IMR-90 (cell line): Measurements from ENCODE around the gene IRAK2. TPM values are rescaled to one million over a fixed set of nuclear protein-coding genes. Genes with fewer than 3 reads are reported as not detected.

ENCODE experiments used
- ATAC-seq: fragments of 200-7000 bp; cut with Tn5 transposase; 2 replicates; pipeline ENCODE4 v1.9.1; 2020; ENCODE audit warnings: low read depth, mild to moderate bottlenecking, moderate library complexity
- BruUV-seq: library from RNA; stranded (reverse); fragments of 400-500 nt; replicated peaks from 2 replicates; lab custom pipeline; 2021; lab: Mats Ljungman, UMichigan
- CTCF ChIA-PET: fragments of 300-600 bp; formaldehyde crosslinking; extraction: SDS; loops from one replicate; lab custom pipeline; 2021; ENCODE audit warnings: antibody characterized with exemption; lab: Yijun Ruan, JAX
- POLR2A ChIA-PET: fragments of 300-600 bp; sonication (Branson Sonifier 250); formaldehyde crosslinking; loops from one replicate; lab custom pipeline; 2022; ENCODE audit warnings: antibody characterized with exemption; ENCODE audit not compliant: unreplicated experiment; lab: Charles Lee
- DNase-seq: peaks from one replicate; pipeline ENCODE4 v3.0.0; 2013
- H2AFZ ChIP-seq: replicated peaks from 2 replicates; pipeline ENCODE3; 2013; ENCODE audit warnings: low read length, mild to moderate bottlenecking; ENCODE audit not compliant: poor library complexity
- H2AK5ac ChIP-seq: 2 replicates; pipeline ENCODE4 v1.6.1; 2013; ENCODE audit warnings: low read depth, low read length, inconsistent platforms
- H2AK9ac ChIP-seq: replicated peaks from 2 replicates; pipeline ENCODE3; 2013; ENCODE audit warnings: mild to moderate bottlenecking, low read depth, low read length, moderate library complexity; ENCODE audit not compliant: poor library complexity
- H2BK120ac ChIP-seq: 2 replicates; pipeline ENCODE4 v1.6.1; 2013; ENCODE audit warnings: low read depth, low read length, inconsistent platforms
- H2BK15ac ChIP-seq: 3 replicates; pipeline ENCODE4 v1.6.1; 2013; ENCODE audit warnings: low read depth, low read length, inconsistent platforms
- H2BK20ac ChIP-seq: 2 replicates; pipeline ENCODE4 v1.6.1; 2013; ENCODE audit warnings: low read depth, mild to moderate bottlenecking, inconsistent platforms, low read length, moderate library complexity
- H2BK5ac ChIP-seq: 2 replicates; pipeline ENCODE4 v1.6.1; 2013; ENCODE audit warnings: mild to moderate bottlenecking, low read depth, low read length, inconsistent platforms; ENCODE audit not compliant: poor library complexity, severe bottlenecking
- H3K14ac ChIP-seq: replicated peaks from 2 replicates; pipeline ENCODE4 v1.6.1; 2013; ENCODE audit warnings: low read depth, low read length, inconsistent platforms
- H3K18ac ChIP-seq: 2 replicates; pipeline ENCODE4 v1.6.1; 2013; ENCODE audit warnings: low read depth, low read length, control low read depth
- H3K23ac ChIP-seq: 2 replicates; pipeline ENCODE4 v1.6.1; 2013; ENCODE audit warnings: low read depth, low read length, inconsistent platforms
- H3K27ac ChIP-seq: 2 replicates; pipeline ENCODE4 v1.5.1; 2013; ENCODE audit warnings: mild to moderate bottlenecking, control low read depth, low read length; ENCODE audit not compliant: insufficient read depth
- H3K27me3 ChIP-seq: 2 replicates; pipeline ENCODE4 v1.6.1; 2013; ENCODE audit warnings: low read length; ENCODE audit not compliant: control insufficient read depth, insufficient read depth
- H3K36me3 ChIP-seq: 2 replicates; pipeline ENCODE4 v1.6.1; 2013; ENCODE audit warnings: low read length, mixed read lengths; ENCODE audit not compliant: control insufficient read depth, insufficient read depth
- H3K4ac ChIP-seq: 2 replicates; pipeline ENCODE4 v1.6.1; 2013; ENCODE audit warnings: low read depth, low read length, inconsistent platforms
- H3K4me1 ChIP-seq: 2 replicates; pipeline ENCODE4 v1.6.1; 2013; ENCODE audit warnings: low read length, mixed read lengths; ENCODE audit not compliant: control insufficient read depth, insufficient read depth
- H3K4me2 ChIP-seq: 2 replicates; pipeline ENCODE4 v1.6.1; 2013; ENCODE audit warnings: low read depth, mild to moderate bottlenecking, control low read depth, low read length, moderate library complexity
- H3K4me3 ChIP-seq: 2 replicates; pipeline ENCODE4 v1.5.1; 2013; ENCODE audit warnings: low read depth, mild to moderate bottlenecking, control low read depth, low read length, moderate library complexity; ENCODE audit not compliant: insufficient read depth
- H3K56ac ChIP-seq: 2 replicates; pipeline ENCODE4 v1.6.1; 2013; ENCODE audit warnings: low read length, inconsistent platforms; ENCODE audit not compliant: insufficient read depth; ENCODE audit errors: extremely low read depth
- H3K79me1 ChIP-seq, 2 experiments: 2 replicates each; pipeline ENCODE4 v1.6.1; 2013; ENCODE audit warnings: low read length in 2 of 2, inconsistent platforms in 1 of 2, low read depth in 1 of 2
- H3K9ac ChIP-seq: 2 replicates; pipeline ENCODE4 v1.6.1; 2013; ENCODE audit warnings: low read depth, low read length, control low read depth
- H3K9me1 ChIP-seq: 2 replicates; pipeline ENCODE4 v1.6.1; 2013; ENCODE audit warnings: low read length, inconsistent platforms; ENCODE audit not compliant: insufficient read depth
- H3K9me3 ChIP-seq: 2 replicates; pipeline ENCODE4 v1.6.1; 2013; ENCODE audit warnings: low read length; ENCODE audit not compliant: control insufficient read depth, insufficient read depth
- H4K20me1 ChIP-seq: 2 replicates; pipeline ENCODE4 v1.6.1; 2013; ENCODE audit warnings: low read length, inconsistent platforms; ENCODE audit not compliant: insufficient read depth
- H4K5ac ChIP-seq: 2 replicates; pipeline ENCODE4 v1.6.1; 2013; ENCODE audit warnings: mild to moderate bottlenecking, low read depth, low read length, control low read depth
- H4K8ac ChIP-seq, 2 experiments: 2 replicates each; pipeline ENCODE4 v1.6.1; 2013; ENCODE audit warnings: low read depth in 2 of 2, low read length in 2 of 2, control low read depth in 1 of 2, inconsistent platforms in 1 of 2
- H4K91ac ChIP-seq: 2 replicates; pipeline ENCODE4 v1.6.1; 2013; ENCODE audit warnings: low read depth, low read length, inconsistent platforms; ENCODE audit not compliant: insufficient read depth
- BHLHE40 ChIP-seq: fragments of 150-350 bp; IDR thresholded peaks from 2 replicates; pipeline ENCODE4 v1.6.1; 2016; ENCODE audit warnings: mild to moderate bottlenecking, low read depth, low read length
- CEBPB ChIP-seq: IDR thresholded peaks from 2 replicates; pipeline ENCODE4 v1.6.1; 2012; ENCODE audit warnings: low read depth, low read length, improper control_type of control experiment
- CHD1 ChIP-seq: IDR thresholded peaks from 2 replicates; pipeline ENCODE4 v1.6.1; 2012; ENCODE audit warnings: low read depth, low read length, improper control_type of control experiment
- ELK1 ChIP-seq: fragments of 150-350 bp; IDR thresholded peaks from 2 replicates; pipeline ENCODE4 v1.6.1; 2016; ENCODE audit warnings: low read depth, mild to moderate bottlenecking, low read length, moderate library complexity, borderline replicate concordance
- FOS ChIP-seq: fragments of 150-350 bp; IDR thresholded peaks from 2 replicates; pipeline ENCODE4 v1.6.1; 2016; ENCODE audit warnings: low read depth, low read length
- MAFK ChIP-seq: IDR thresholded peaks from 2 replicates; pipeline ENCODE4 v1.6.1; 2012; ENCODE audit warnings: low read depth, low read length, improper control_type of control experiment
- MAZ ChIP-seq: IDR thresholded peaks from 2 replicates; pipeline ENCODE4 v1.6.1; 2012; ENCODE audit warnings: low read depth, mild to moderate bottlenecking, low read length, improper control_type of control experiment, moderate library complexity, borderline replicate concordance
- MXI1 ChIP-seq: IDR thresholded peaks from 2 replicates; pipeline ENCODE4 v1.6.1; 2012; ENCODE audit warnings: low read depth, mild to moderate bottlenecking, low read length, moderate library complexity, borderline replicate concordance
- NFE2L2 ChIP-seq: fragments of 150-350 bp; IDR thresholded peaks from 2 replicates; pipeline ENCODE4 v1.6.1; 2016; ENCODE audit warnings: low read depth, mild to moderate bottlenecking, low read length
- POLR2A ChIP-seq: IDR thresholded peaks from 2 replicates; pipeline ENCODE4 v1.6.1; 2012; ENCODE audit warnings: mild to moderate bottlenecking, low read depth, low read length
- RAD21 ChIP-seq: IDR thresholded peaks from 2 replicates; pipeline ENCODE4 v1.6.1; 2012; ENCODE audit warnings: low read length, improper control_type of control experiment
- RCOR1 ChIP-seq: IDR thresholded peaks from 2 replicates; pipeline ENCODE4 v1.6.1; 2012; ENCODE audit warnings: mild to moderate bottlenecking, low read length, improper control_type of control experiment; ENCODE audit not compliant: insufficient replicate concordance
- RFX5 ChIP-seq: IDR thresholded peaks from 2 replicates; pipeline ENCODE4 v1.8.0; 2012; ENCODE audit warnings: low read depth, mild to moderate bottlenecking, low read length, moderate library complexity
- SMC3 ChIP-seq: fragments of 150-350 bp; IDR thresholded peaks from 2 replicates; pipeline ENCODE4 v1.6.1; 2016; ENCODE audit warnings: low read depth, mild to moderate bottlenecking, antibody characterized with exemption, low read length, moderate library complexity
- USF2 ChIP-seq: fragments of 150-350 bp; IDR thresholded peaks from 2 replicates; pipeline ENCODE4 v1.6.1; 2017; ENCODE audit warnings: mild to moderate bottlenecking, antibody characterized with exemption, low read length, low read depth
- WGBS, 2 experiments: methylation state at CpG; one replicate each; pipeline versions ENCODE4 v1.1.5 to v1.1.7; 2013; ENCODE audit warnings: missing lambda C conversion rate in 2 of 2; ENCODE audit not compliant: insufficient read length in 1 of 2; ENCODE audit errors: extremely low coverage in 2 of 2; 5-methylcytosine and 5-hydroxymethylcytosine counted together
- dilution Hi-C: fragments of 300-500 bp; cut with HindIII; formaldehyde crosslinking; loops from one replicate; pipeline ENCODE4 v1.14.3; 2018; ENCODE audit warnings: low sequenced_read_pairs; ENCODE audit not compliant: unreplicated experiment
- in situ Hi-C: fragments of 300-500 bp; cut with MboI; formaldehyde crosslinking; loops from 3 replicates; pipeline ENCODE4 v1.14.3; 2019; ENCODE audit warnings: low sequenced_read_pairs, inconsistent platforms, mixed read lengths
- intact Hi-C: fragments of 100-400 bp; cut with micrococcal nuclease; formaldehyde crosslinking; loops from 2 replicates; pipeline ENCODE4 v1.10.0; 2022
- polyA plus RNA-seq, 3 experiments: library from polyadenylated mRNA; depleted of rRNA; stranded (reverse); fragments of >200 nt; gene quantifications; 2 replicates each; pipeline ENCODE4 v1.2.3, GENCODE V29; 2012; ENCODE audit warnings: low replicate concordance in 1 of 3
- total RNA-seq: library from RNA; depleted of rRNA; stranded (reverse); fragments of >200 nt; gene quantifications from 2 replicates; pipeline ENCODE4 v1.2.3, GENCODE V29; 2012
- TF ChIP-seq, protein P1 (sequence below): conservative IDR thresholded peaks from 2 replicates; pipeline ENCODE4 v1.5.1; 2012; ENCODE audit warnings: mild to moderate bottlenecking, low read depth, low read length, improper control_type of control experiment

Gene IRAK2
- total and polyA plus RNA-seq, 2 of the 4 experiments (the other 2 are of a cell fraction): 6.9 to 8.1 TPM

GRCh38 chr3:10217359-10217758 lies 52.6 kb downstream of the IRAK2 start:
- BruUV-seq: no TSS peak
- intact Hi-C loops: no loop called here
- no CpG with 5 or more reads among the region's 3 CpGs for WGBS, 2 experiments

More at GRCh38 chr3:10217359-10217758, 52.6 kb downstream of the IRAK2 start:
- Histone ChIP-seq H4K5ac (no peak overlapping the region), H3K18ac (no peak overlapping the region), H3K79me1 (peaks cover 3 to 6% of the 10 kb centered on the region in 2 experiments; a peak in 3 of 4 replicates), H3K23ac (no peak overlapping the region), H2AFZ (no peak overlapping the region), H2BK120ac (no peak overlapping the region), H3K4me3 (no peak overlapping the region), H4K20me1 (no peaks in the 10 kb centered on the region), H2BK20ac (no peak overlapping the region), H2BK15ac (no peak overlapping the region), H3K27ac (no peak overlapping the region), H4K91ac (no peak overlapping the region), H3K14ac (no peak overlapping the region), H3K36me3 (peaks cover 10% of the 10 kb centered on the region), H2AK9ac (no peak overlapping the region), H3K4me2 (no peak overlapping the region), H3K9me3 (peaks cover 4% of the 10 kb centered on the region; the same call in 1 of the 2 replicates), H4K8ac (no peak overlapping the region), H2AK5ac (no peak overlapping the region), H3K27me3 (no peaks in the 10 kb centered on the region), H3K4me1 (peaks cover 5% of the 10 kb centered on the region), H3K4ac (no peak overlapping the region), H2BK5ac (no peak overlapping the region), H3K56ac (no peak overlapping the region), H3K9ac (no peak overlapping the region), H3K9me1 (peaks cover 11% of the 10 kb centered on the region; the same call in 1 of the 2 replicates)
- ATAC-seq: no peak
- no peak for DNase-seq
- dilution Hi-C loops (no loop called here), in situ Hi-C loops (no loop called here)
- TF ChIP-seq SMC3 (no peak), NFE2L2 (no peak), POLR2A (no peak), USF2 (no peak), MXI1 (no peak), CEBPB (no peak), BHLHE40 (no peak), MAZ (no peak), RCOR1 (no peak), FOS (no peak), MAFK (no peak), ELK1 (no peak), CHD1 (no peak), RFX5 (no peak), RAD21 (no peak)
- TF ChIP-seq, protein P1, sequence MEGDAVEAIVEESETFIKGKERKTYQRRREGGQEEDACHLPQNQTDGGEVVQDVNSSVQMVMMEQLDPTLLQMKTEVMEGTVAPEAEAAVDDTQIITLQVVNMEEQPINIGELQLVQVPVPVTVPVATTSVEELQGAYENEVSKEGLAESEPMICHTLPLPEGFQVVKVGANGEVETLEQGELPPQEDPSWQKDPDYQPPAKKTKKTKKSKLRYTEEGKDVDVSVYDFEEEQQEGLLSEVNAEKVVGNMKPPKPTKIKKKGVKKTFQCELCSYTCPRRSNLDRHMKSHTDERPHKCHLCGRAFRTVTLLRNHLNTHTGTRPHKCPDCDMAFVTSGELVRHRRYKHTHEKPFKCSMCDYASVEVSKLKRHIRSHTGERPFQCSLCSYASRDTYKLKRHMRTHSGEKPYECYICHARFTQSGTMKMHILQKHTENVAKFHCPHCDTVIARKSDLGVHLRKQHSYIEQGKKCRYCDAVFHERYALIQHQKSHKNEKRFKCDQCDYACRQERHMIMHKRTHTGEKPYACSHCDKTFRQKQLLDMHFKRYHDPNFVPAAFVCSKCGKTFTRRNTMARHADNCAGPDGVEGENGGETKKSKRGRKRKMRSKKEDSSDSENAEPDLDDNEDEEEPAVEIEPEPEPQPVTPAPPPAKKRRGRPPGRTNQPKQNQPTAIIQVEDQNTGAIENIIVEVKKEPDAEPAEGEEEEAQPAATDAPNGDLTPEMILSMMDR: no peak
- CTCF ChIA-PET: no interaction called here
- POLR2A ChIA-PET: no interaction called here
